GM23338 (cell line): ENCODE data around the gene B3GNT9. TPM values are rescaled to one million over a fixed set of nuclear protein-coding genes. Genes with fewer than 3 reads are reported as not detected.

Source experiments
- ATAC-seq: fragments of 200-7000 bp; cut with Tn5 transposase; 3 replicates; pipeline ENCODE4 v1.9.1; 2020
- DNase-seq: peaks from one replicate; pipeline ENCODE4 v3.0.0-alpha.2; 2015; ENCODE audit warnings: low spot score
- H2AFZ ChIP-seq: fragments of 200-600 bp; sonication (generic); 2 replicates; pipeline ENCODE4 v1.8.0; 2016; ENCODE audit warnings: antibody characterized with exemption, mild to moderate bottlenecking, moderate library complexity
- H3F3A ChIP-seq: fragments of 200-600 bp; sonication (generic); replicated peaks from 2 replicates; pipeline ENCODE4 v1.8.0; 2017; ENCODE audit warnings: antibody characterized with exemption, mixed run types, low read depth
- H3K27ac ChIP-seq: fragments of 200-600 bp; sonication (generic); 2 replicates; pipeline ENCODE4 v1.6.1; 2016; ENCODE audit warnings: low read depth
- H3K27me3 ChIP-seq: fragments of 200-600 bp; sonication (generic); 2 replicates; pipeline ENCODE4 v1.8.0; 2016; ENCODE audit warnings: mild to moderate bottlenecking, mixed run types, moderate library complexity; ENCODE audit not compliant: insufficient read depth
- H3K36me3 ChIP-seq: fragments of 200-600 bp; sonication (generic); 2 replicates; pipeline ENCODE4 v1.8.0; 2016; ENCODE audit warnings: mild to moderate bottlenecking; ENCODE audit not compliant: insufficient read depth
- H3K4me1 ChIP-seq: fragments of 200-600 bp; sonication (generic); 2 replicates; pipeline ENCODE4 v1.8.0; 2016; ENCODE audit warnings: mild to moderate bottlenecking, moderate library complexity; ENCODE audit not compliant: insufficient read depth
- H3K4me2 ChIP-seq: fragments of 200-600 bp; sonication (generic); 2 replicates; pipeline ENCODE4 v1.7.1; 2017; ENCODE audit warnings: mixed run types
- H3K4me3 ChIP-seq: fragments of 200-600 bp; sonication (generic); 2 replicates; pipeline ENCODE4 v1.6.1; 2016; ENCODE audit warnings: mixed run types
- H3K79me2 ChIP-seq: fragments of 200-600 bp; sonication (generic); replicated peaks from 2 replicates; pipeline ENCODE4 v1.8.0; 2017; ENCODE audit warnings: mild to moderate bottlenecking; ENCODE audit not compliant: insufficient read depth
- H3K9me2 ChIP-seq: fragments of 200-600 bp; sonication (generic); 2 replicates; pipeline ENCODE4 v1.8.0; 2017; ENCODE audit not compliant: insufficient read depth
- H4K20me1 ChIP-seq: fragments of 200-600 bp; sonication (generic); replicated peaks from 2 replicates; pipeline ENCODE4 v1.8.0; 2017; ENCODE audit warnings: mild to moderate bottlenecking; ENCODE audit not compliant: insufficient read depth
- H3K27ac Mint-ChIP-seq: 2 replicates; pipeline ENCODE4 v1.8.0; 2020; ENCODE audit warnings: inconsistent platforms, mild to moderate bottlenecking, moderate library complexity, mixed read lengths
- H3K27me3 Mint-ChIP-seq: 3 replicates; pipeline ENCODE4 v1.8.0; 2022; ENCODE audit warnings: low read depth, mild to moderate bottlenecking, moderate library complexity, mixed read lengths, inconsistent platforms; ENCODE audit not compliant: insufficient read depth, poor library complexity
- H3K36me3 Mint-ChIP-seq: 3 replicates; pipeline ENCODE4 v1.8.0; 2021; ENCODE audit warnings: low read depth, mild to moderate bottlenecking, inconsistent platforms, moderate library complexity, mixed read lengths
- H3K4me1 Mint-ChIP-seq: 3 replicates; pipeline ENCODE4 v1.8.0; 2020; ENCODE audit warnings: mild to moderate bottlenecking, inconsistent platforms, mixed read lengths
- H3K4me3 Mint-ChIP-seq: 3 replicates; pipeline ENCODE4 v1.8.0; 2021; ENCODE audit warnings: moderate library complexity, mild to moderate bottlenecking, inconsistent platforms, mixed read lengths
- H3K9me3 Mint-ChIP-seq: 3 replicates; pipeline ENCODE4 v1.8.0; 2020; ENCODE audit warnings: moderate library complexity, mild to moderate bottlenecking, inconsistent platforms, mixed read lengths
- CREB1 ChIP-seq: fragments of 250-450 bp; sonication (Bioruptor Pico); IDR thresholded peaks from 2 replicates; pipeline ENCODE4 v1.5.0; 2020; ENCODE audit warnings: low read depth, mild to moderate bottlenecking, moderate library complexity
- EZH2 ChIP-seq: fragments of 200-600 bp; sonication (generic); IDR thresholded peaks from one replicate; pipeline ENCODE4 v1.8.0; 2017; ENCODE audit warnings: antibody characterized with exemption, mild to moderate bottlenecking, low read depth; ENCODE audit not compliant: unreplicated experiment
- EZH2phosphoT487 ChIP-seq: fragments of 200-600 bp; sonication (generic); IDR thresholded peaks from one replicate; pipeline ENCODE4 v1.8.1; 2018; ENCODE audit warnings: antibody characterized with exemption; ENCODE audit not compliant: unreplicated experiment
- JUNB ChIP-seq: IDR thresholded peaks from one replicate; pipeline ENCODE4 v1.6.1; 2016; ENCODE audit warnings: antibody characterized with exemption; ENCODE audit not compliant: unreplicated experiment
- NANOG ChIP-seq: IDR thresholded peaks from 2 replicates; pipeline ENCODE4 v1.6.1; 2016; ENCODE audit warnings: antibody characterized with exemption, borderline replicate concordance
- POLR2AphosphoS5 ChIP-seq: IDR thresholded peaks from 2 replicates; pipeline ENCODE4 v1.6.1; 2016; ENCODE audit warnings: antibody characterized with exemption, low read depth
- STAT1 ChIP-seq: IDR thresholded peaks from one replicate; pipeline ENCODE4 v1.6.1; 2016; ENCODE audit warnings: antibody characterized with exemption; ENCODE audit not compliant: unreplicated experiment
- ZNF331 ChIP-seq: fragments of 250-450 bp; sonication (Bioruptor Pico); IDR thresholded peaks from 2 replicates; pipeline ENCODE4 v1.5.0; 2020; ENCODE audit warnings: low read depth, mild to moderate bottlenecking, moderate library complexity
- polyA plus RNA-seq: library from polyadenylated mRNA; unstranded; fragments of >200 nt; fragmentation: Nextera tagmentation; extraction: Ambion mirVana; gene quantifications from 2 replicates; pipeline ENCODE4 v1.2.1, GENCODE V29; 2016
- total RNA-seq: library from RNA; depleted of rRNA; stranded (reverse); fragments of >200 nt; shearing (Covaris generic); gene quantifications from 2 replicates; pipeline ENCODE4 v1.2.3, GENCODE V29; 2014
- TF ChIP-seq, protein P1 (sequence below), 2 experiments: fragments of 200-600 bp in 1 of 2; sonication (generic) in 1 of 2; conservative IDR thresholded peaks; 2 replicates each; pipeline versions ENCODE4 v1.5.1 to v1.6.1; 2016 to 2017; ENCODE audit warnings: antibody characterized with exemption in 2 of 2, low read depth in 2 of 2, mild to moderate bottlenecking in 2 of 2, moderate library complexity in 1 of 2
- TF ChIP-seq, protein P2 (sequence below): fragments of 250-450 bp; sonication (Bioruptor Pico); IDR thresholded peaks from 2 replicates; pipeline ENCODE4 v1.5.0; 2020; ENCODE audit warnings: mild to moderate bottlenecking, moderate library complexity

The B3GNT9 gene
- total and polyA plus RNA-seq, 2 experiments from 2014 or later, result 0.99 to 7.0 TPM

DNA sequence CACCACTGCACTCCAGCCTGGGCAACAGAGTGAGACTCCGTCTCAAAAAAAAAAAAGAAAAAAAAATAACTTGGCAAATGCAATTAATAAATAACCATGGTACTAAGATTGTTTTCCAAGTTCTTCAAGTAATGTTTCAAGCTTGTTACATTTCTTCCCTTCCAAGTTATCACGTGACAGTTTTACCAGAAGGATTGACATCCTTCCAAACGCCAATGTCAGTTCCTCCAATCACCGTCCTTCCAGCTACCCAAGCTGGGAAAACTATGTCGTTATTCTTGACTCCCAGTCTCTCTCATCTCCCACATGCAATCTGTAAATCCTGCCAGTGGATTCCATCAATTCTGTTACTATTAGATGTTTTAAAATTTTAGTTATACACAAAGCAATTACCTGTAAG lies 44.9 kb downstream of the B3GNT9 start:
- no peak overlapping the region for H3K4me3 Mint-ChIP-seq

GRCh38 chr16:67105246-67105645 lies 45.6 kb downstream of the B3GNT9 start:
- no peak for DNase-seq
- Mint-ChIP-seq H3K36me3 (no peaks in the 10 kb centered on the region; the same call in 2 of the 3 replicates), H3K9me3 (no peaks in the 10 kb centered on the region; the same call in 2 of the 3 replicates), H3K27me3 (peaks cover 8% of the 10 kb centered on the region), H3K27ac (no peak overlapping the region), H3K4me1 (no peaks in the 10 kb centered on the region; the same call in 2 of the 3 replicates), H3K4me3 (no peak overlapping the region)
- no peak overlapping the region for H3K4me2 ChIP-seq
- no peaks in the 10 kb centered on the region for H3K4me1 ChIP-seq
- H3F3A ChIP-seq, result peaks cover 6% of the 10 kb centered on the region
- H3K27me3 ChIP-seq, result peaks cover 10% of the 10 kb centered on the region; the same call in 1 of the 2 replicates
- H3K36me3 ChIP-seq, result no peaks in the 10 kb centered on the region
- H3K79me2 ChIP-seq, result peaks cover 3% of the 10 kb centered on the region
- no peaks in the 10 kb centered on the region for H3K9me2 ChIP-seq
- TF ChIP-seq NANOG (no peak), EZH2 (no peak), CREB1 (CRISPR knock-in tag) (no peak), EZH2phosphoT487 (no peak), STAT1 (no peak), JUNB (no peak)
- TF ChIP-seq, protein P1, sequence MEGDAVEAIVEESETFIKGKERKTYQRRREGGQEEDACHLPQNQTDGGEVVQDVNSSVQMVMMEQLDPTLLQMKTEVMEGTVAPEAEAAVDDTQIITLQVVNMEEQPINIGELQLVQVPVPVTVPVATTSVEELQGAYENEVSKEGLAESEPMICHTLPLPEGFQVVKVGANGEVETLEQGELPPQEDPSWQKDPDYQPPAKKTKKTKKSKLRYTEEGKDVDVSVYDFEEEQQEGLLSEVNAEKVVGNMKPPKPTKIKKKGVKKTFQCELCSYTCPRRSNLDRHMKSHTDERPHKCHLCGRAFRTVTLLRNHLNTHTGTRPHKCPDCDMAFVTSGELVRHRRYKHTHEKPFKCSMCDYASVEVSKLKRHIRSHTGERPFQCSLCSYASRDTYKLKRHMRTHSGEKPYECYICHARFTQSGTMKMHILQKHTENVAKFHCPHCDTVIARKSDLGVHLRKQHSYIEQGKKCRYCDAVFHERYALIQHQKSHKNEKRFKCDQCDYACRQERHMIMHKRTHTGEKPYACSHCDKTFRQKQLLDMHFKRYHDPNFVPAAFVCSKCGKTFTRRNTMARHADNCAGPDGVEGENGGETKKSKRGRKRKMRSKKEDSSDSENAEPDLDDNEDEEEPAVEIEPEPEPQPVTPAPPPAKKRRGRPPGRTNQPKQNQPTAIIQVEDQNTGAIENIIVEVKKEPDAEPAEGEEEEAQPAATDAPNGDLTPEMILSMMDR (conservative IDR thresholded peaks at IDR 0.05; ENCODE audit: low read depth in 2 of 2), result no peak
- no peak overlapping the region for H3K4me3 ChIP-seq
- H4K20me1 ChIP-seq, result peaks cover under 1% of the 10 kb centered on the region
- no peak overlapping the region for H3K27ac ChIP-seq
- ATAC-seq, result no peak
- H2AFZ ChIP-seq, result no peak overlapping the region

More for the DNA sequence above, 44.9 kb downstream of the B3GNT9 start:
- H3K36me3 ChIP-seq, result no peaks in the 10 kb centered on the region
- H3K27me3 ChIP-seq, result peaks cover 10% of the 10 kb centered on the region; the same call in 1 of the 2 replicates
- peaks cover 9% of the 10 kb centered on the region for H3K79me2 ChIP-seq
- no peaks in the 10 kb centered on the region for H3K9me2 ChIP-seq
- H3K4me2 ChIP-seq, result no peak overlapping the region
- H4K20me1 ChIP-seq, result peaks cover 7% of the 10 kb centered on the region
- peaks cover 1% of the 10 kb centered on the region; the same call in 2 of the 3 replicates for H3K4me1 Mint-ChIP-seq
- H3K27ac ChIP-seq, result no peak overlapping the region
- H2AFZ ChIP-seq, result no peak overlapping the region
- H3F3A ChIP-seq, result peaks cover 6% of the 10 kb centered on the region
- H3K4me1 ChIP-seq, result peaks cover 5% of the 10 kb centered on the region
- no peaks in the 10 kb centered on the region; the same call in 2 of the 3 replicates for H3K36me3 Mint-ChIP-seq
- no peak for TF ChIP-seq ZNF331 (CRISPR knock-in tag)
- peaks cover 9% of the 10 kb centered on the region for H3K27me3 Mint-ChIP-seq
- H3K4me3 ChIP-seq, result no peak overlapping the region
- DNase-seq (no peak), ATAC-seq (no peak)
- no peak overlapping the region for H3K27ac Mint-ChIP-seq
- no peaks in the 10 kb centered on the region; the same call in 2 of the 3 replicates for H3K9me3 Mint-ChIP-seq

DNA sequence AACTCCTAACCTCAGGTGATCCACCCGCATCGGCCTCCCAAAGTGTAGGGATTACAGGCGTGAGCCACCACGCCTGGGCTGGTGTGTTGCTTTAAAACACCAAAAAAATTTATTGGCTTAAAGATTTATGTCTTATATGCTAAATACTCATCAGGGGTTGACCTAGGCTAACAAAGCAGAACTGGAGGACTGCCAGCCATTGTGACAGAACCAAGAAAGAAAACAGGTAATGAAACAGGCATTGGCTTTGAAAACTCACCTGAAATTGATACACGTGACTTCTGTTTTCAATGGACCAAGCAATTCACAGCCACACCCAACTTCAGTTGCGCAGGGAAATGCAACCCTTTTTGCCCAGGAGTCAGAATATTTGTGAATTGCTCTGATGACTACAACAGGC lies 46.0 kb downstream of the B3GNT9 start:
- Histone ChIP-seq H3F3A (peaks cover 6% of the 10 kb centered on the region; the same call in 1 of the 2 replicates), H3K9me2 (no peaks in the 10 kb centered on the region), H3K79me2 (no peaks in the 10 kb centered on the region), H3K4me1 (no peaks in the 10 kb centered on the region), H3K27me3 (peaks cover 10% of the 10 kb centered on the region; the same call in 1 of the 2 replicates), H3K4me3 (no peak overlapping the region), H4K20me1 (no peaks in the 10 kb centered on the region; the same call in 1 of the 2 replicates), H2AFZ (no peak overlapping the region), H3K36me3 (no peaks in the 10 kb centered on the region), H3K27ac (no peak overlapping the region), H3K4me2 (no peak overlapping the region)
- no peak for DNase-seq
- Mint-ChIP-seq H3K4me1 (no peaks in the 10 kb centered on the region; the same call in 2 of the 3 replicates), H3K27ac (no peak overlapping the region), H3K4me3 (no peak overlapping the region), H3K9me3 (no peaks in the 10 kb centered on the region), H3K27me3 (peaks cover 8% of the 10 kb centered on the region), H3K36me3 (no peaks in the 10 kb centered on the region)
- ATAC-seq, result no peak
- TF ChIP-seq NANOG (no peak), STAT1 (no peak), POLR2AphosphoS5 (no peak)
- TF ChIP-seq, protein P2, sequence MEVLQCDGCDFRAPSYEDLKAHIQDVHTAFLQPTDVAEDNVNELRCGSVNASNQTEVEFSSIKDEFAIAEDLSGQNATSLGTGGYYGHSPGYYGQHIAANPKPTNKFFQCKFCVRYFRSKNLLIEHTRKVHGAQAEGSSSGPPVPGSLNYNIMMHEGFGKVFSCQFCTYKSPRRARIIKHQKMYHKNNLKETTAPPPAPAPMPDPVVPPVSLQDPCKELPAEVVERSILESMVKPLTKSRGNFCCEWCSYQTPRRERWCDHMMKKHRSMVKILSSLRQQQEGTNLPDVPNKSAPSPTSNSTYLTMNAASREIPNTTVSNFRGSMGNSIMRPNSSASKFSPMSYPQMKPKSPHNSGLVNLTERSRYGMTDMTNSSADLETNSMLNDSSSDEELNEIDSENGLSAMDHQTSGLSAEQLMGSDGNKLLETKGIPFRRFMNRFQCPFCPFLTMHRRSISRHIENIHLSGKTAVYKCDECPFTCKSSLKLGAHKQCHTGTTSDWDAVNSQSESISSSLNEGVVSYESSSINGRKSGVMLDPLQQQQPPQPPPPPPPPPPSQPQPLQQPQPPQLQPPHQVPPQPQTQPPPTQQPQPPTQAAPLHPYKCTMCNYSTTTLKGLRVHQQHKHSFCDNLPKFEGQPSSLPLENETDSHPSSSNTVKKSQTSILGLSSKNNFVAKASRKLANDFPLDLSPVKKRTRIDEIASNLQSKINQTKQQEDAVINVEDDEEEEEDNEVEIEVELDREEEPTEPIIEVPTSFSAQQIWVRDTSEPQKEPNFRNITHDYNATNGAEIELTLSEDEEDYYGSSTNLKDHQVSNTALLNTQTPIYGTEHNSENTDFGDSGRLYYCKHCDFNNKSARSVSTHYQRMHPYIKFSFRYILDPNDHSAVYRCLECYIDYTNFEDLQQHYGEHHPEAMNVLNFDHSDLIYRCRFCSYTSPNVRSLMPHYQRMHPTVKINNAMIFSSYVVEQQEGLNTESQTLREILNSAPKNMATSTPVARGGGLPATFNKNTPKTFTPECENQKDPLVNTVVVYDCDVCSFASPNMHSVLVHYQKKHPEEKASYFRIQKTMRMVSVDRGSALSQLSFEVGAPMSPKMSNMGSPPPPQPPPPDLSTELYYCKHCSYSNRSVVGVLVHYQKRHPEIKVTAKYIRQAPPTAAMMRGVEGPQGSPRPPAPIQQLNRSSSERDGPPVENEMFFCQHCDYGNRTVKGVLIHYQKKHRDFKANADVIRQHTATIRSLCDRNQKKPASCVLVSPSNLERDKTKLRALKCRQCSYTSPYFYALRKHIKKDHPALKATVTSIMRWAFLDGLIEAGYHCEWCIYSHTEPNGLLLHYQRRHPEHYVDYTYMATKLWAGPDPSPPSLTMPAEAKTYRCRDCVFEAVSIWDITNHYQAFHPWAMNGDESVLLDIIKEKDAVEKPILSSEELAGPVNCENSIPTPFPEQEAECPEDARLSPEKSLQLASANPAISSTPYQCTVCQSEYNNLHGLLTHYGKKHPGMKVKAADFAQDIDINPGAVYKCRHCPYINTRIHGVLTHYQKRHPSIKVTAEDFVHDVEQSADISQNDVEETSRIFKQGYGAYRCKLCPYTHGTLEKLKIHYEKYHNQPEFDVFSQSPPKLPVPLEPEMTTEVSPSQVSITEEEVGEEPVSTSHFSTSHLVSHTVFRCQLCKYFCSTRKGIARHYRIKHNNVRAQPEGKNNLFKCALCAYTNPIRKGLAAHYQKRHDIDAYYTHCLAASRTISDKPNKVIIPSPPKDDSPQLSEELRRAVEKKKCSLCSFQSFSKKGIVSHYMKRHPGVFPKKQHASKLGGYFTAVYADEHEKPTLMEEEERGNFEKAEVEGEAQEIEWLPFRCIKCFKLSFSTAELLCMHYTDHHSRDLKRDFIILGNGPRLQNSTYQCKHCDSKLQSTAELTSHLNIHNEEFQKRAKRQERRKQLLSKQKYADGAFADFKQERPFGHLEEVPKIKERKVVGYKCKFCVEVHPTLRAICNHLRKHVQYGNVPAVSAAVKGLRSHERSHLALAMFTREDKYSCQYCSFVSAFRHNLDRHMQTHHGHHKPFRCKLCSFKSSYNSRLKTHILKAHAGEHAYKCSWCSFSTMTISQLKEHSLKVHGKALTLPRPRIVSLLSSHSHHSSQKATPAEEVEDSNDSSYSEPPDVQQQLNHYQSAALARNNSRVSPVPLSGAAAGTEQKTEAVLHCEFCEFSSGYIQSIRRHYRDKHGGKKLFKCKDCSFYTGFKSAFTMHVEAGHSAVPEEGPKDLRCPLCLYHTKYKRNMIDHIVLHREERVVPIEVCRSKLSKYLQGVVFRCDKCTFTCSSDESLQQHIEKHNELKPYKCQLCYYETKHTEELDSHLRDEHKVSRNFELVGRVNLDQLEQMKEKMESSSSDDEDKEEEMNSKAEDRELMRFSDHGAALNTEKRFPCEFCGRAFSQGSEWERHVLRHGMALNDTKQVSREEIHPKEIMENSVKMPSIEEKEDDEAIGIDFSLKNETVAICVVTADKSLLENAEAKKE, result no peak
